ENCODE data around the gene ANKRD13B.

The ANKRD13B gene

GRCh38 chr17:29576214-29577000 lies 16.5 kb upstream of the ANKRD13B start:
- no peak for DNase-seq (ENCODE audit: low read depth in 2 of 2)
- TF ChIP-seq CTCF (IDR thresholded peaks at IDR 0.05; ENCODE audit: low read depth, low read length), result no peak
- no peak overlapping the region for H3K4me3 ChIP-seq (replicated peaks in 1 of 2; ENCODE audit: low read depth in 2 of 2, low read length in 2 of 2)

- no peak overlapping the region for H3K4me3 ChIP-seq (replicated peaks in 1 of 2; ENCODE audit: low read depth in 2 of 2, low read length in 2 of 2)
- no peak for DNase-seq (ENCODE audit: low read depth in 2 of 2)
- TF ChIP-seq CTCF (IDR thresholded peaks at IDR 0.05; ENCODE audit: low read depth, low read length), result no peak
These were observed 15.9 kb upstream of the ANKRD13B start for GRCh38 chr17:29577001-29577370.

GRCh38 chr17:29577385-29578211 lies 15.3 kb upstream of the ANKRD13B start:
- TF ChIP-seq CTCF (IDR thresholded peaks at IDR 0.05; ENCODE audit: low read depth, low read length), result no peak
- no peak overlapping the region for H3K4me3 ChIP-seq (replicated peaks in 1 of 2; ENCODE audit: low read depth in 2 of 2, low read length in 2 of 2)
- DNase-seq (ENCODE audit: low read depth in 2 of 2), result peak in 1 of 2 donors; percentile 75

- no peak for TF ChIP-seq CTCF (IDR thresholded peaks at IDR 0.05; ENCODE audit: low read depth, low read length)
- no peak for DNase-seq (ENCODE audit: low read depth in 2 of 2)
- no peak overlapping the region for H3K4me3 ChIP-seq (replicated peaks in 1 of 2; ENCODE audit: low read depth in 2 of 2, low read length in 2 of 2)
These were observed 14.1 kb upstream of the ANKRD13B start for GRCh38 chr17:29578626-29579485.

GRCh38 chr17:29579866-29580771 lies 12.8 kb upstream of the ANKRD13B start:
- TF ChIP-seq CTCF (IDR thresholded peaks at IDR 0.05; ENCODE audit: low read depth, low read length), result peak; percentile 91
- DNase-seq (ENCODE audit: low read depth in 2 of 2), result peak; percentile 82 to 84
- H3K4me3 ChIP-seq (replicated peaks in 1 of 2; ENCODE audit: low read depth in 2 of 2, low read length in 2 of 2), result no peak overlapping the region
